NB4 (cell line): ENCODE data around the gene FAM25G.
"Not testable (repeated sequence)": the region's sequence is repeated elsewhere in the genome, so short reads cannot be mapped to it uniquely, and the experiment has no call there.

Experiments
- CTCF ChIP-seq: IDR thresholded peaks from one replicate; pipeline ENCODE4 v1.5.1; 2012; ENCODE audit warnings: low read depth, low read length
- MAX ChIP-seq: IDR thresholded peaks from 2 replicates; pipeline ENCODE4 v1.6.1; 2011; ENCODE audit warnings: low read depth, low read length
- MYC ChIP-seq: IDR thresholded peaks from 2 replicates; pipeline ENCODE4 v1.6.1; 2011; ENCODE audit warnings: low read depth, low read length
- POLR2A ChIP-seq: IDR thresholded peaks from 2 replicates; pipeline ENCODE4 v1.6.1; 2011; ENCODE audit warnings: mild to moderate bottlenecking; ENCODE audit not compliant: insufficient read length; ENCODE audit errors: extremely low read depth

- not testable (repeated sequence) for TF ChIP-seq CTCF, MAX, POLR2A, MYC
These were observed 13.4 kb downstream of the FAM25G start for GRCh38 chr10:47478114-47478513.
